GM18526 (cell line): ENCODE measurements around the gene AP1M2.

ENCODE experiments used
- POLR2A ChIP-seq: IDR thresholded peaks from 3 replicates; pipeline ENCODE4 v1.6.1; 2011; ENCODE audit not compliant: insufficient read length; ENCODE audit errors: extremely low read depth

AP1M2 gene

GRCh38 chr19:10554760-10555609, 32.1 kb downstream of the AP1M2 start:
- TF ChIP-seq POLR2A = no peak

- no peak for TF ChIP-seq POLR2A
Measured at GRCh38 chr19:10553943-10554381, 33.1 kb downstream of the AP1M2 start.

GRCh38 chr19:10553087-10553667, 33.9 kb downstream of the AP1M2 start:
- no peak for TF ChIP-seq POLR2A

GRCh38 chr19:10552510-10553053, 34.5 kb downstream of the AP1M2 start:
- no peak for TF ChIP-seq POLR2A

- no peak for TF ChIP-seq POLR2A
Measured at GRCh38 chr19:10551698-10552301, 35.3 kb downstream of the AP1M2 start.

DNA sequence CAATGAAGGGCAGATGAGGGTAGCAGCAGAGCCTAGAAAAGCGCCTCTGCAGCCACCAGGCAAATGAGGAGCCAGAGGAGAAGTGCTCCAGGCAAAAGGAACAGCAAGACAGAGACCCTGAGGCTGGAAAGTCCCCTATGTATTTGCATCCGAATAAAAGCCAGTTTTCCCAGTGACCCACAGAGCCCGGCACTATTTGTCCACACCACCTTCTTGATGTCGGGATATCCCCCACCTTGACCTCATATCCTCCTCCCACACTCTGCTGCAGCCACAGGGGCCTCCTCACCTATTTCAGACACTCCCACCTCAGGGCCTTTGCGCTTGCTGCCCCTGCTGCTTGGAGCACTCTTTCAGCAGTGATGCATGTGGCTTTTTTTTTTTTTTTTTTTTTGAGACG, 36.8 kb downstream of the AP1M2 start:
- no peak for TF ChIP-seq POLR2A

DNA sequence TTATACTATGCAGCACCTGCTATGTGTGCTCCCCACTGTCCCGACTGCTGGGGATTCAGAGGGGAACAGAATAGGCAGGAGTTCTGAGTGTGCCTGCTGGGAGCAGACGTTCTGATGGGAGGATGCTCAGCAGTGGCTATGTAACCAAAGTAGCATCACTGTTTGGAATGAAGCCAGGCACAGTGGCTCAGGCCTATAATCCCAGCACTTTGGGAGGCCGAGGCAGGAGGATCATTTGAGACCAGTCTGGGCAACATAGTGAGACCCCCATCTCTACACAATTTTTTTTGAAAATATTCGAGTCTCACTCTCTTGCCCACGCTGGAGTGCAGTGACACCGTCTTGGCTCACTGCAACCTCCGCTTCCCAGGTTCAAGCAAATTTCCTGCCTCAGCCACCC, 37.4 kb downstream of the AP1M2 start:
- TF ChIP-seq POLR2A = no peak

DNA sequence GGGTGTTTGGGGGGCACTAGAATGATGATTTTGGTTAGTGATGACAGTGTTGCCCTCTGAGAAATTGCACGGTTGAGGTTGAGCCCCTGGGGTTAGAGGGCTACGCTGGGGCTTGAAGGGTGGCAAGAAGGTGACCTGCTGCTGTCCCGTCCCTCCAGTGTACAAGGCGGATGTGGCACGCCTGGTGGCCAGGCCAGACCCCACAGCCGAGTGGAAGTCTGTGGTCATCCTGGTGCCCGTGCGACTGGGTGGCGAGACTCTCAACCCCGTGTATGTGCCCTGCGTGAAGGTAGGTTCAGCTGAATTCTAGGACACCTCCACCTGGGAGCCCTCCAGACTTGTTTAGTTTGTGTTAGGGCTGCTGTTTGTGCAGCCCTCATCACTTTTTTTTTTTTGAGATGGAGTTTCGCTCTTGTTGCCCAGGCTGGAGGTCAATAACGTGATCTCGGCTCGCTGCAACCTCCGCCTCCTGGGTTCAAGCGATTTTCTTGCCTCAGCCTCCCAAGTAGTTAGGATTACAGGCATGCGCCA, 38.3 kb downstream of the AP1M2 start:
- no peak for TF ChIP-seq POLR2A

DNA sequence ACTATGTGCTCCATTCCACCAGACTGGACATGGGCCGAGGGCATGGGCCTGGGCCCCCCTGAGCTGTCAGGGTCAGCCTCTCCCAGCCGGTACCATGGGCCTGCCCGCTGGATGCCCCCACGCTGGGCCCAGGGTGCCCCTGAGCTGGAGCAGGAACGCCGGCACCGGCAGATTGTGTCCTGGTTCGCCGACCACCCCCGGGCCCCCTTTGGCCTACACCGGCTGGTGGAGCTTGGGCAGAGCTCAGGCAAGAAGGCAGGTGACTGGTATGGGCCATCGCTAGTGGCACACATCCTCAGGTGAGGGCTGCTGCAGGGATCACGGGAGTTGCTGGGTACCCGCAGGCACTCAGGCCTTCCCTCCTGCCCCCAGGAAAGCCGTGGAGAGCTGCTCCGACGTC, 40.3 kb downstream of the AP1M2 start:
- TF ChIP-seq POLR2A = no peak

GRCh38 chr19:10544753-10545251, 42.3 kb downstream of the AP1M2 start:
- TF ChIP-seq POLR2A = no peak

- no peak for TF ChIP-seq POLR2A
Measured at GRCh38 chr19:10544242-10544752, 42.8 kb downstream of the AP1M2 start.

- peak; percentile 81 for TF ChIP-seq POLR2A
Measured at GRCh38 chr19:10543420-10544241, 43.5 kb downstream of the AP1M2 start, which contains the start of gene ATG4D. Gene ATG4D, plus strand, starts transcription at chr19:10543904. Its CDS starts 187 bp downstream, at chr19:10544091.

DNA sequence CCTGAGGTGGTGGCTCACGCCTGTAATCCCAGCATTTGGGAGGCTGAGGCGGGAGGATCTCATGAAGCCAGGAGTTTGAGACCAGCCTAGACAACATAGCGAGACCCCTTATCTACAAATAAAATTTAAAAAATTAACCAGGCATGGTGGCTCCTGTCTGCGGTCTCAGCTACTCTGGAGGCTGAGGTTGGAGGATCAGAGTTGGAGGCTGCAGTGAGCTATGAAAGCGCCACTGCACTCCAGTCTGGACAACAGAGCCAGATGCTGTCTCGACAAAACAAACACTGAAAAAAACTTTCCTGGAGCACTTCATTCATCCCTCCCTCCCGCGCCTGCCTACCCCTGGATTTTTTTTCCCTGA, 44.1 kb downstream of the AP1M2 start:
- TF ChIP-seq POLR2A = no peak

DNA sequence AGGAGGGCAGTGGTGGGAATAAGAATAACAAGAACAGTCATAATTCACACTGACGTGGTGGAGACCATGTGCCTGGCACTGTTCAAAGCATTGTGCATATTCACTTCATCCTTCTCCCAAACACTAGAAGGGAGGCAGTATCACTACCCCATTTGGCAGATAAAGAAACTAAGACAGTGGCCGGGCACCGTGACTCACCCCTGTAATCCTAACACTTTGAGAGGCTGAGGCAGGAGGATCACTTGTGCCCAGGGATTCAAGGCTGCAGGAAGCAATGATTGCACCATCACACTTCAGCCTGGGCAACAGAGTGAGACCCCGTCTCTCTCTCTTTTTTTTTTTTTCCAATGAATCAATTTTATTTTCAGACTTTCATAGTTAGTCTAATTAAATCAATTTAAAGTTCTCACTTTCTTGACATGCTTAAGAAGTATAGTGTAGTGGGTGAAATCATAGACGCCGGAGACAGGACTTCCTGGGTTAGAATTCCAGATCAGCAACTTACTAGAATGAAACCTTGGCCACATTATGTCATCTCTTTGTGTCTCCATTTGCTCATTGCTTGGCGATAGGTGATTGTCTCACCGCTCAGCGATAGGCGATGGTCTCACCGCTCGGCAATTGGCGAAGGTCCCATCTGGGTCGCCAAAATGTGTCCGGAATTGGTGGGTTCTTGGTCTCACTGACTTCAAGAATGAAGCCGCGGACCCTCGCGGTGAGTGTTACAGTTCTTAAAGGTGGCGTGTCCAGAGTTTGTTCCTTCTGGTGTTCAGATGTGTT, 48.7 kb downstream of the AP1M2 start:
- TF ChIP-seq POLR2A = no peak
